Esophagus (tissue), 2 donors: ENCODE results near the gene MFAP2. TPM values are rescaled to one million over a fixed set of nuclear protein-coding genes. Genes with fewer than 3 reads are reported as not detected.

Source experiments
- H3K27ac ChIP-seq, 2 donors: one replicate each; pipeline ENCODE4 v1.5.1; 2013; ENCODE audit warnings: low read depth in 2 of 2, mild to moderate bottlenecking in 2 of 2, inconsistent platforms in 1 of 2, low read length in 1 of 2, moderate library complexity in 1 of 2
- H3K27me3 ChIP-seq, 2 donors: one replicate each; pipeline ENCODE4 v1.6.1; 2013; ENCODE audit warnings: low read length in 2 of 2, control low read depth in 1 of 2, mild to moderate bottlenecking in 1 of 2; ENCODE audit not compliant: insufficient read depth in 2 of 2, control insufficient read depth in 1 of 2
- H3K36me3 ChIP-seq, 2 donors: one replicate each; pipeline ENCODE4 v1.6.1; 2013; ENCODE audit warnings: low read length in 1 of 2; ENCODE audit not compliant: control insufficient read depth in 2 of 2, insufficient read depth in 2 of 2
- H3K4me1 ChIP-seq, 2 donors: one replicate each; pipeline ENCODE4 v1.6.1; 2013; ENCODE audit warnings: low read length in 1 of 2; ENCODE audit not compliant: control insufficient read depth in 2 of 2, insufficient read depth in 2 of 2
- H3K4me3 ChIP-seq, 2 donors: one replicate each; pipeline ENCODE4 v1.5.1; 2013; ENCODE audit warnings: low read length in 2 of 2, mild to moderate bottlenecking in 2 of 2, low read depth in 1 of 2, moderate library complexity in 1 of 2
- H3K9me3 ChIP-seq, 2 donors: one replicate each; pipeline ENCODE4 v1.6.1; 2013; ENCODE audit warnings: mild to moderate bottlenecking in 2 of 2, low read depth in 1 of 2, low read length in 1 of 2, moderate library complexity in 1 of 2; ENCODE audit not compliant: control insufficient read depth in 2 of 2, insufficient read depth in 1 of 2
- WGBS, 2 donors: extraction: QIAGEN DNeasy Blood & Tissue Kit; methylation state at CpG; one replicate each; pipeline ENCODE4 v1.1.7; 2013; 5-methylcytosine and 5-hydroxymethylcytosine counted together
- polyA plus RNA-seq, 2 donors: library from polyadenylated mRNA; stranded (reverse); fragments of 200-250 nt; gene quantifications; one replicate each; pipeline ENCODE4 v1.2.3, GENCODE V29; 2013
- donor health status: healthy with polysubstance abuse.
- donor health status: Bipolar disorder and iron deficiency.

MFAP2 gene, protein sequence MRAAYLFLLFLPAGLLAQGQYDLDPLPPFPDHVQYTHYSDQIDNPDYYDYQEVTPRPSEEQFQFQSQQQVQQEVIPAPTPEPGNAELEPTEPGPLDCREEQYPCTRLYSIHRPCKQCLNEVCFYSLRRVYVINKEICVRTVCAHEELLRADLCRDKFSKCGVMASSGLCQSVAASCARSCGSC
- polyA plus RNA-seq: 1 to 10 TPM; 1.5 to 1.9 TPM

DNA sequence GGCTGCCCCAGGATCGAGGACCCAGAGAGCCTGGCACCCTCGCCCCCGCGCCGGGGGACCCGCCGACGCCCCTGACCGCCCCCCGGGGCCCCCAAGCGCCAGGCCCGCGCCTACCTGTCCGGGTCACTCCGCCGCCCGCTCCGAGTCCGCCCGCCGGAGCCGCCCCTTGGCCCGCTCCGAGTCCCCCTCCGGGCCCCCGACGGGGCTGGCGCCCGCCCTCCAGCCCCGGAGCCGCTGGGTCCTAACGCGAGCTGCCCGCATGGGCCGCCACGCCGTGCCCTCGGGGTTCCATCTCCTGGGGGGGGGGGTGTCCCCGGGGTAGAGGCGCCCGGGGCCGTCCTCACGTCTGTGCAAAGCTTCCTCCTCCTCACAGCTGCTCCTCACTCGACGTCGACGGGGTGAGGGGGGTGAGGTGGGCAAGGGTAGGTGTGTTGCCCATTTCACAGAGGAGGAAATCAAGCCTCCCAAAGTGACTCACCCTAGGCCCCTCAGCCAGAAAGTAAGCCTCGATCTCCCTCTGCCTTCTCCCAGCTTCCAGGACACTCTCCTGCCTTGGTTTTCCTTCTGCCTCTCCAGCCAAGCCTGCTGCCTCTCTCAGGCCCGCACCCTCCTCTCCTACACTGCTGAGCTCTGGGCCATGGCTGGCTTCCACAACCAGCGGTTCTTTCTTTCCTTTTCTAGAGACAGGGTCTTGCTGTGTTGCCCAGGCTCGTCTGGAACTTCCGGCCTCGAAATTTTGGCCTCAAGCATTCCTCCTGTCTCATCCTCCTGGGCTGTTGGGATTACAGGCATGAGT, at the start of gene MFAP2:
TSS of gene MFAP2 (minus strand) at position 148 of the 796 bp plus-strand sequence. CDS start 2,347 bp downstream, outside the sequence.
- 7 to 13% methylated on average over 27 to 53 of the region's 53 CpGs for WGBS, 2 donors
- Histone ChIP-seq H3K4me3 (peak within 1 kb of the TSS; percentile 22 to 40), H3K9me3 (no peaks in the 10 kb centered on the region), H3K27ac (no peak within 1 kb of the TSS), H3K4me1 (peaks cover 4 to 19% of the 10 kb centered on the region in 2 donors), H3K36me3 (peaks cover 0 to 2% of the 10 kb centered on the region in 2 donors), H3K27me3 (no peaks in the 10 kb centered on the region)

DNA sequence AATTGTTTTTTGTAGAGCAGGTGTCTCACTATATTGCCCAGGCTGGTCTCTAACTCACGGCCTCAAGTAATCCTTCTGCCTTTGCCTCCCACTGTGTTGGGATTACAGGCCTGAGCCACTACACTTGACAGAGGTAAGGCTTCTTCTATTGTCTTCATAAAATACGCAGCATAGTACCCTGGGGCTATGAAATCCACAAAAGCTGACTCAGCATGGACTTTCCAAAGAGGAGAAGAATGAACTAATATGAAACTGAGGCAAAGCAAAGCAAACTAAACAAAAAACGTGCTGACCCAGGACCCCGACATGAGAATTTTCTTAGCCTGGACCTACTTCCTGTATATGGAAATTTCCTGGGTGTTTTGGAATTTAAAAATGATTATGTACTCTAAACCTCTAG, 49.8 kb upstream of the MFAP2 start:
- Histone ChIP-seq H3K9me3 (no peaks in the 10 kb centered on the region), H3K27ac (no peak overlapping the region), H3K36me3 (peaks cover 7 to 23% of the 10 kb centered on the region in 2 donors), H3K4me3 (no peak overlapping the region), H3K4me1 (no peaks in the 10 kb centered on the region), H3K27me3 (no peaks in the 10 kb centered on the region)
- WGBS, 2 donors: 59 to 73% methylated on average over 4 of the region's 4 CpGs

DNA sequence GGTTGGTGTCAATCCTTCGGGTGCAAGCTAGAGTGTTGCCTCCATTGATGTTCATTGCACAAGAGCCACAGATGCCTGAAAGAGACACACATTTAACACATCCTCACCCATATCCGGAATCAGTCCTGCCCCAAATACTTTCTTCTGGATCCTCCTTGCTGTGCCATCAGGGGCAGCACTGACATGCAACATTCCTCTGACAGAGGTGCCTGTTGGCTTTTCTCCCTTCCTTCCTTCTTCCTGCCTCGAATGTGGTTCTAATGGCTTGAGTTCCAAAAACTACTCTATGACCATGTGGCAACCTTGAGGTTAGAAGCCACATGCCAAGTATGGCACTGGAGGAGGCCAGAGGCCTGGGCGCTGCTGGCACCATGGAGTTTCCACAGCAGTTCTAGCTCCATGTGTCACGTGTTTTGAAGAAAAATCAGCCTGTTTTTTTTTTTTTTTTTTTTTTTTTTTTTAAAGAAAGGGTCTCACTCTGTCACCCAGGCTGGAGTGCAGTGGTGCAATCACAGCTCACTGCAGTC, 48.3 kb upstream of the MFAP2 start:
- H3K4me3 ChIP-seq: no peak overlapping the region
- H3K36me3 ChIP-seq: peaks cover 9 to 31% of the 10 kb centered on the region in 2 donors
- H3K27me3 ChIP-seq: no peaks in the 10 kb centered on the region
- no peak overlapping the region for H3K27ac ChIP-seq
- H3K9me3 ChIP-seq: no peaks in the 10 kb centered on the region
- H3K4me1 ChIP-seq: no peaks in the 10 kb centered on the region
- WGBS, 2 donors: 72 to 77% methylated on average over 5 of the region's 5 CpGs

DNA sequence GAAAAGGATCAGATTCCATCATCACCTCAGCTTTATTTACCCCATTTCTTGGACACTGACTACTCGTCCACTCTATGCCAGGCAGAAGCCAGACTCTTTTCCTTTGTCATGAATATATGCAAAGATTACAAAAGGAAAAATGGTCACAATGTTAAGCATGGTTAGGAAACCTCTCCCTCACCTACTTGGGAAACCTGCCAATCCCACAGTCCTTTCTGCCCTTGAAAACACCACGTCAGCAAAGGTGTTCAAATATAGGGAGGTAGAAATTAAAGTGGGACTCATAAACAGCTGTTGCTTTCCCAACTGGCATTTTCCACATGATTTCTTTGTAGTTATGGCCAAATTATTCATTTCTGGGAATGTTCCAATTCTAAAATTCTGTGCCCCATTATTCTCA, 47.5 kb upstream of the MFAP2 start:
- peaks cover 17 to 34% of the 10 kb centered on the region in 2 donors for H3K36me3 ChIP-seq
- H3K27ac ChIP-seq: no peak overlapping the region
- 49 to 58% methylated on average over 2 of the region's 2 CpGs for WGBS, 2 donors
- no peak overlapping the region for H3K4me3 ChIP-seq
- no peaks in the 10 kb centered on the region for H3K27me3 ChIP-seq
- no peaks in the 10 kb centered on the region for H3K9me3 ChIP-seq
- no peaks in the 10 kb centered on the region for H3K4me1 ChIP-seq

DNA sequence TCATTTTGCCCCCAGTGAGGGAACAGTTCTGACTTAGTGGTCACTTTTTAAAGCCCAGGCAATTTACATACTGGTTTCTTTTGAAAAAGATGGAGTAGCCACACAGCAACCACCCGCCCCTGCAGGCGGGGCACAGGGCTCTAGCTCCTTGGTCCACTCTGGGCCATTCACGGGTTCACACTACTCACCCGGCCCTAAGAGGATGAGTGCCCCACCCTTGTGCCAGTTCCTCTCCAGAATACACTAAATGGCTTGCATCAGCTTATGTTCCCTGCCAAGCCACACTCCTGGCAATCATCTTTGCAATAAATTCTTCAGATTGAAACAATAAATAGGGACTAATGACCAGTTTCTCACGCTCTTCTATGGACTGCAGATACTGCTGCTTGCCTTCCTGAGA, 47.0 kb upstream of the MFAP2 start:
- no peaks in the 10 kb centered on the region for H3K27me3 ChIP-seq
- no peaks in the 10 kb centered on the region for H3K9me3 ChIP-seq
- no peak overlapping the region for H3K4me3 ChIP-seq
- H3K27ac ChIP-seq: no peak overlapping the region
- H3K4me1 ChIP-seq: no peaks in the 10 kb centered on the region
- peaks cover 18 to 34% of the 10 kb centered on the region in 2 donors for H3K36me3 ChIP-seq
- WGBS, 2 donors: 59 to 68% methylated on average over 5 of the region's 5 CpGs

DNA sequence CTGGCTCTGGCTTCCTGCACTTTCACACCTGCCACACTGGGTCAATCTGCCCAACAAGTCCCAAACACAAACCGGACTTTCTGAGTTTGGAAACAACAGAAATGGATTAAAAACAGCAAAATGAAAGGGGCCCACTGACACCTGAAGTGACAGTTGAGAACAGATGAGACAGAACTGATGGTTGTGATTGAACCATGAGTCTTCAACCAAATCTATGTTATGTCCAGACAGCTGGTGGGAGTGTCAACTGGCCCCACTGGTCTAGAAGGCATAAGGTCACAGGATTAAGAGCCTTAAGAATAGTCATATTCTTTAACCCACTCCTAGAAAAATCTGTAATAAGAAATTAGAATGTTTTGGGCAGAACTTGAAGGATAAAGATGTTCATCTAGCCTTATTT, 44.3 kb upstream of the MFAP2 start:
- H3K27ac ChIP-seq: no peak overlapping the region
- WGBS, 2 donors: 71 to 84% methylated on average over 1 of the region's 1 CpG
- H3K4me3 ChIP-seq: no peak overlapping the region
- no peaks in the 10 kb centered on the region for H3K27me3 ChIP-seq
- peaks cover 19 to 50% of the 10 kb centered on the region in 2 donors for H3K36me3 ChIP-seq
- no peaks in the 10 kb centered on the region for H3K9me3 ChIP-seq
- no peaks in the 10 kb centered on the region for H3K4me1 ChIP-seq

DNA sequence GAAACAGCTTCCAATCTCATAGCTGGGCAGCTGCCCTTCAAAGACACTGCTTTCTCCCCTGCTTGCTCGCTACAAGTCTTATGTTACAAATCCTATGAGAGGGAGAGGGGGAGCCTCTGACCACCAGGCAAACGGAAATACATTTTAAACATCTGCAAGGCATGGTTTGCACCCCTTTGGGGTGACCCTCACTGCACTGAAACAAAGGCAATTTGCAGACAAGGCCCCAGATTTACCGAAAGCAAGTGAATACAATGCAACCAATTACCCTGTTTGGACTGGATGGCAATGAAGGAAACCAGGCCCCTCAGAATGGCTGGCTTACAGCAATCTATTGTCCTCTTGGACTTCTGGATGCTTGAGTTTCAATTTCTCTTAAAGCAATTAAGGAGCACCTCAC, 43.2 kb upstream of the MFAP2 start:
- H3K36me3 ChIP-seq: peaks cover 19 to 49% of the 10 kb centered on the region in 2 donors

DNA sequence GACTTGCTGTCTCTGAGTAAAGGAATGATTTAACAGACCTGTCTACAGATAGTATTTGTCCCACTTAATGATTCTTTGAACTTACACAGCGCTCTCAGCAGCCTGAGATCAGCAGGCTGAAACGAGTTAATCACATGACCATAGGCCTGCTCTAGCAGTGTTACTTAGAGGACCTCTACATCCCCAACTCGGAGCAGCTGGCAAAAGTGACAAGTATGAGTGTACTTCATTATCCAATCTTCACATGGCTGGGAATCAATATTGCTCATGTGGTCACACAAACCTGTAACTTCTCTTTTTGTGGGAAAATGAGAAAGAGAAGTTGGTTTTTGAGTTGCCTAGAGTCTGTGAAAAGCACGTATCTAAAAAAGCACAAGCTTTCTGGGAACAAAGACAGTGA, 42.7 kb upstream of the MFAP2 start:
- H3K4me3 ChIP-seq: no peak overlapping the region

More for the DNA sequence above, 43.2 kb upstream of the MFAP2 start:
- no peaks in the 10 kb centered on the region for H3K4me1 ChIP-seq
- WGBS, 2 donors: 74 to 83% methylated on average over 3 of the region's 3 CpGs
- no peak overlapping the region for H3K27ac ChIP-seq
- no peak overlapping the region for H3K4me3 ChIP-seq
- H3K27me3 ChIP-seq: no peaks in the 10 kb centered on the region
- H3K9me3 ChIP-seq: no peaks in the 10 kb centered on the region

DNA sequence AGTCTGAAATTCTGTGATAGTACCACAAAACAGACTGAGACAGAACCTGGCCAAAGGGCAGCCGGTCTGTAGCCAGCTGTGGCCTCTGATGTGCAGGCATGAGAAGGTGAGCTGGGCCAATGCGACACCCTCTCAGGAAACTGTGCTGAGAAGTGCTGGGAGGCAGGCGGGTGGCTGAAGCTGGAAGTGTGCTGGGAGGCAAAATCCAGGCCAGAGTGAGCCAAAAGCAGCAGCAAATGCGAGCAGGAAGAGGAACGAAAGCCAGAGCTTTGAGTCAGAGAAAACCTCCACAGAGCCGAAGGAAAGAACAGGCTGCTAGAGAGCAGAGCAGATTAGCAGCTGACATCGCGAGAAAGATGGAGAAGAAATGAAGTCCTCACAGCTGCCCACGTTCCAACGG, 41.5 kb upstream of the MFAP2 start:
- no peaks in the 10 kb centered on the region for H3K4me1 ChIP-seq
- WGBS, 2 donors: 83 to 89% methylated on average over 10 of the region's 10 CpGs
- H3K36me3 ChIP-seq: peaks cover 22 to 49% of the 10 kb centered on the region in 2 donors

More for the DNA sequence above, 42.7 kb upstream of the MFAP2 start:
- WGBS, 2 donors: 53 to 70% methylated on average over 4 of the region's 4 CpGs
- Histone ChIP-seq H3K27me3 (no peaks in the 10 kb centered on the region), H3K9me3 (no peaks in the 10 kb centered on the region), H3K36me3 (peaks cover 24 to 50% of the 10 kb centered on the region in 2 donors), H3K4me1 (no peaks in the 10 kb centered on the region), H3K27ac (no peak overlapping the region)

More for the DNA sequence above, 41.5 kb upstream of the MFAP2 start:
- Histone ChIP-seq H3K27me3 (no peaks in the 10 kb centered on the region), H3K9me3 (no peaks in the 10 kb centered on the region), H3K4me3 (no peak overlapping the region), H3K27ac (no peak overlapping the region)
